GM18507 (cell line): ENCODE measurements around the gene CRACDL.

Source experiments
- DNase-seq: peaks from one replicate; pipeline ENCODE4 v3.0.0; 2011; ENCODE audit warnings: low read depth; ENCODE audit not compliant: insufficient read length; ENCODE audit errors: extremely low spot score
- FAIRE-seq: peaks from 2 replicates; lab custom pipeline; 2011; peaks lifted over from hg19 to GRCh38; lab: Jason Lieb, UNC

CRACDL gene

DNA sequence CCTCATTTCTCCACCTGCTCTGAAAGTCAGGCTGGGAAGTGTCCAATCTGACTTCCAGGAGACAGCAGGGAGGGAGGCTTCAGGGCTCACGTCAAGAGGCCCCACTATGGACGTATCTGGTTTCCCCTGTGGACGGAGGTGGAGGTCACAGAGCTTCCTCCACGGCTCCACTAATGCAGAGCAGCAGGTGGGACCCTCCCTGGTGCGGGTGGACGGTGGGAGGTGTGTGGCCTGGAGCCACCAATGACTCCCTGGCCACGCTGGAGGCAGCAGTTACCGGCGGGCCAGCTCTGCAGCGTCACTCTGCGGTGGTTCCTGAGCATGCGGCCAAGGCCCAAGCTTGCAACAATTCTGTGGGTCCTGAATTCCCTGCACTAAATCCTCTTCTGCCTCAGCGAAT, 9.0 kb downstream of the CRACDL start:
- no peak for DNase-seq

DNA sequence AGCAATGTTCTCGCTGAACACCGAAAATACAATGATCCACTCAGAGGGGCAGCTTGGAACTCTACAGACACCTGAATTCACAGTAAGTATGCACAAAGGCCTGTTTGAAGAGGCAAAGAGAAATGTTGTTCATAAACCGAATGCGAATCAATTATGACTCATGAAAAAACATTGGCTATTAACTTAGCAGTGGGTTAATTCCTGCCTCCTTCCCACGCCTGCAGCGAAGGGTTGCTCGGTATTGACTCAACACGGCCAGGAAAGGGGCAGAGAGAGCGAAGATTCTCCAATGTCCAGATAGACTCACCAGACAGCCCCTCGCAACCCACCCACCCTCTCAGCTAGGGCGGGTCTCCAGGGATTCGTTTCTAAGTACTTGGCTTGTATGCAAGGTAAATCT, 9.4 kb downstream of the CRACDL start:
- no peak for DNase-seq
- no peak for FAIRE-seq

More for the DNA sequence above, 9.0 kb downstream of the CRACDL start:
- no peak for FAIRE-seq

DNA sequence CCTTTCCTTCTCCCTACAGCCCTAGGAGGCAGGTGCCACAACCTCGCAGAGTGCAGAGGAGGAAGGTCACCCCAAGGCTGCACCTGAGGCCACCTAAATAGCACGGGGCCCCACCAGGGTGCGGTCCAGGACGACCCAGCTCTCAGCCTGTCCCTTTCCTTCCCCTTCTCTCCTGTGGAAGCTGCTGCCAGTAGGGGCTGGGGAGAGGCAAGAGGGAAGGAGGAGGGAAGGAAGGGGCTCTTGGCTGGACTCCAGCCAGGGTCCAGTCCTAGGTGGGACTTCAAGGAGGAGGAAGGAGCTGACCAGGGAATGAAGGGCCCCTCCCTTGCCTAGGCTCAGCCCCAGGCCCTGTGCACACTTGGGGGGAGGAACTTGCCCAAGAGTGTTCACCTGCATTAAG, 11.1 kb downstream of the CRACDL start:
- DNase-seq = no peak
- no peak for FAIRE-seq

- DNase-seq = no peak
These were observed 11.8 kb downstream of the CRACDL start for GRCh38 chr2:98924038-98924830.

GRCh38 chr2:98923244-98923940, 12.6 kb downstream of the CRACDL start:
- FAIRE-seq = no peak
- DNase-seq = no peak

More at GRCh38 chr2:98924038-98924830, 11.8 kb downstream of the CRACDL start:
- no peak for FAIRE-seq

- DNase-seq (no peak), FAIRE-seq (no peak)
These were observed 15.0 kb downstream of the CRACDL start for GRCh38 chr2:98921062-98921461.

DNA sequence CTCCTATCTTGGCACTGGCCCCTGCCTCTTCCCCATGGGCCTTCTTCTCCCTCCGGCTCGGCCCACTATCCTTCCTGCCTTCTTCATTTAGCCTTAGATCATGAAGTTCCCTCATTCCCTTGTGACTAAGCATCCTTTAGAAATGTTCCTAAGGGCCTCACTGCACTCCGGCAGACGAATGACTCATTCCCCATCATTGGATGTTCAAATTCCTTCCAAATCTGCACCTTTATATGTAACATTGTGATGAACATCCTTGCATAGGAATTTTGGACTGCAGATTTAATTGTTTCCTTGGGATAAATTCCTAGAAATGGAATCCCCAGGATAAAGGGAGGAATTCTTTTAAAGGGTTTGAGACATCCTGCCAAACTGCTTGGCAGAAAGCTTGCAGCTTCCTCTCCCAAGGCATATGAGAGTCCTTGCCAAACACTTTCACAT, 19.0 kb downstream of the CRACDL start:
- FAIRE-seq = no peak
- DNase-seq = no peak

DNA sequence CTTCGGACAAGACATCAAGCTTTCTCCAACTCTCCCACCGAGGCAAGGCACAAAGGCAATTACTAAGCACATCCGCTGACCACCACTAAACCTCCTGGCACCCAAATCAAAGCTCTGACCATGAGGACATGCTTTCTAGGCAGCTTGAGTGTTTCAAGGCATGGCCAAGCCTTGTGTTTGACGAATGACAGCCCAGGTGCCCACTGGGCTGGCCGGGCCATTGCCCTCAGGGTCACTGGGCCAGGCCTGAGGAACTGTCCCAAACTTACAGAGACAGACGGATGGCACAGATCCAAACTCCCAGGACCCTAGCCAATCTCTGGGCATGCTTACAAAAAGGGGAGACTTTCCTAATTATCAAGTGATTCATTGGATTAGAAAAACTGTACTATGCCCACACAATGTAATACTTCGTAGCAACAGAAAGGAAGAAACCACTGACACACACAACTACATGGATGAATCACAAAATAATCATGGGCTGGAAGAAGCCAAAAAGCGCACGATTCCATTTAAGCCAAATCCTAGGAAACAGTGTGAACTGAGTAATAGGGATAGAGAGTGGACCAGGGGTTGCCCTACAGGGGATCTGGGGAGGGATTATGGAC, 20.2 kb downstream of the CRACDL start:
- FAIRE-seq = no peak
- no peak for DNase-seq

DNA sequence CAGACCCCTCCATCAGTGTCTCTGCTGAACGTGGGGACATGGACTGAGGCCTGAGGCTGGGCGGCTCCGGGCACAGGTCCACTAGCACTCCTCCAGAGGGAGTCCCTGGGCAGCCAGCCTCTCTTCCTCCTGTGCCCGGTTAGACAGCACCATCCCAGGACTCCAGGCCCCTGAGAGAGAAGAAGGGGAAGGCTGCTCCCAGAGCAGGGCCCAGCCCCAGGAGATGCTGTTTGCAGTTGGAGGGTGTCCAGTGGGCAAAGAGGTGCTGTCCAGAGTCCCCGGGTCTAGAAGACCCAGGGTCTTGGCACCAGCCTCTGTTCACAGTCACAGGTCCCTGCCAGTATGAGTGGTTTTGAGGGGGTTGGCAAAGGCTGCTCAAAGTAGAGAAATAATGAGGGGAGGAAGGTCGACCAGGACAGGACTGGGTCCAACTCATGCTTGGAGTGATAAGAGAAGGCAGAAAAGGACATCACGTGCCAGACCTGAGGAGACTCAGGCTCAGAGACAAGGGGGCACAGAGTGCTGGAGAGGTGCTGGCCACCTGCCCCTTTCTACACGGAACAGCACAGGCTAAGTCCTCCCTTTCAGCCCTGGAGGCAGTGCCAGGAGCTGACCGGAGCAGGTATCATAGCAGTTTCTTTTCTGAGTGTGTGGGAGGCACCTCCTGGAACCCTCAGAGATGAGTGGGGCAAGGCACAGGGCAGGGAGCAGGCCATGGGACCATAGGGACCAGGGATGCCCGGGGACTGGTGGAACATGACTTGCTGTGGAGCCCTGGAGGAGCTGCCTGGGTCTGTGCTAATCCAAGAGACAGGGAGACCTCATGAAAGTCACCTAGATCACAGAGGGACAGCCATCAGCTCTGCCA, 21.1 kb downstream of the CRACDL start:
- no peak for FAIRE-seq
- DNase-seq = no peak

- DNase-seq (no peak), FAIRE-seq (no peak)
These were observed 21.9 kb downstream of the CRACDL start for GRCh38 chr2:98913916-98914712.

DNA sequence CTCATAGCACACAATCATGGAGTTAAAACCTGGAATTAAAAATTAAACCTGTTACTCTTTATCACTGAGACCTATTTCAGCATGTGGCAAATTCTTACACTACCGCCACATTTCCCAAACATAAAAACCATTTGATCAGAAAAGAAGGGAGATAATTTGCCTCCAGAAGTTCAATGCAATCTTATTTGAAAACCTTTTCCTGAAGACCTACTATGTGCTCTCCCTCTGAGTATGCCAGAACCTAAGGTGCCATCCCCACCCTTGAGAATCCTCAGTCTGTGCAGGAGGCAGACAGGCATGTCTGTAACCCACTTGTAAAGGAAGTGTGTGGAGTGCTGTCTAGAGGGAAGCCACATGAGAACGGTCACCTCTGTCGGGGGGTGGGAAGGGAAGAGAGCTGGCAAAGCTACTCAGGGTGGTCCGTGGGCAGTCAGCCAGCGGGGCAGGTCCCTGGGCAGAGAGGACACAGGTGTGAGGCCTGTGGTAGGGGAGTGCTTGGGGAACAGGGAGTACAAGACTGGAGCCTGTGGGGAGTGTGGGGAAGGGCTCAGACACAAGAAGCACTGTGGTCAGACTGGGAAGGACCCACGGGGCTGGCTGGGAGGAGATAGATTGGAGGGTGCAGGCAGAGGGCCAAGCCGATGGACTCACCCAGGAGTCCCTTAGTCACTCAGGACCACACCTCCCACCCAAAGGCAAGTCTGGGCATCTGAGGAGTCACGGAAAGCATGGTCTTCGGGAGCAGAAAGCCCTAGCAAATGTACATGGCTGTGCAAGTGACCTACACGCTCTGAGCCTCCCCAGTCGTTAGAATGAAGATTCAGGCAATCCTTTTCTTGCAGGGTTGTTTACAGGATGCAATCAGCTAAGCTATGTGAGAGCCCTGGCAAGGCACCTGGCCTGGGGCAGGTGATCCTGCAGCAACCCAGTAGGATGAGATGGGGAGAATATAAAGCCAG, 22.8 kb downstream of the CRACDL start:
- FAIRE-seq (no peak), DNase-seq (no peak)

- FAIRE-seq (no peak), DNase-seq (no peak)
These were observed 23.7 kb downstream of the CRACDL start for GRCh38 chr2:98912221-98912851.

GRCh38 chr2:98911376-98912154, 24.5 kb downstream of the CRACDL start:
- FAIRE-seq = no peak
- DNase-seq = no peak

GRCh38 chr2:98911126-98911375, 25.0 kb downstream of the CRACDL start:
- FAIRE-seq (no peak), DNase-seq (no peak)

DNA sequence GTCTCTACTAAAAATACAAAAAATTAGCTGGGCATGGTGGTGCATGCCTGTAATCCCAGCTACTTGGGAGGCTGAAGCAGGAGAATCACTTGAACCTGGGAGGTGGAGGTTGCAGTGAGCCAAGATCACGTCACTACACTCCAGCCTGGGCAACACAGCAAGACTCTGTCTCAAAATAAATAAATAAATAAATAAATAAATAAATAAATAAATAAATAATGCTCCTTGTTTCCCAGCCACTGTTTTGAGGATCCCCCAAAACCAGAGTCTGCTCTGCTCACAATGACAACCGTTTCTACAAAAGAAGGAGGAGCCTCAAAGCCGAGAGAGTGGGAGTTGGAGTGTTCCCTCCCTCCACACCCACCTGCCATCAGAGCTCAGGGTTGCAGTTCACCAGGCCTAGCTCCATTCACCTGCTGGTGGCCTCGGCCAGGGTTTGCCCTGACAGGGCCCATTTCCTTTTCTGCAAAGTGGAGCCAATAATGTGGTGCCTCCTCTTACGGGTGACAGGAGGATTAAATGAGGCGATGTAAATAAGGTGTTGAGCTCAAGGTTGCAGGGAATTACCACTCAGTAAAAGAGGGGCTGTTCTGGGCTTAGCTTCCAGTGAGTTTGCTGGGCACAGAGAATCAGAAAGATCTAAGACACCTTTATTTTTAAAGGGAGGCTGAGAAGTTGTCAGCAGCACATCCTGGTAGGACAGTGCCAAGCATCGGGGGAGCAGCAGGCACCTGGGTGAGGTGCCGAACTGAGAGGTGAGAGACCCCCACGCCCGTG, 25.5 kb downstream of the CRACDL start:
- FAIRE-seq (no peak), DNase-seq (no peak)
